Neural cell (in vitro differentiated cells): ENCODE results near the gene LENG9. TPM values are rescaled to one million over a fixed set of nuclear protein-coding genes. Genes with fewer than 3 reads are reported as not detected.

Experiments used
- H2AFZ ChIP-seq: fragments of 200-600, 300-800 bp; sonication (generic), shearing (Covaris generic); 2 replicates; pipeline ENCODE4 v1.6.0; 2014; ENCODE audit warnings: low read depth, mild to moderate bottlenecking, antibody characterized with exemption, low read length, moderate library complexity
- H3F3A ChIP-seq: fragments of 200-600 bp; shearing (Covaris generic); 2 replicates; pipeline ENCODE4 v1.6.1; 2016; ENCODE audit warnings: mild to moderate bottlenecking, moderate library complexity, mixed read lengths, antibody characterized with exemption, low read length; ENCODE audit not compliant: insufficient read depth, poor library complexity, severe bottlenecking
- H3K27ac ChIP-seq: fragments of 200-600, 300-800 bp; sonication (generic), shearing (Covaris generic); 2 replicates; pipeline ENCODE4 v1.5.1; 2014; ENCODE audit warnings: mild to moderate bottlenecking, low read length, moderate library complexity
- H3K27me3 ChIP-seq: fragments of 300-800, 200-600 bp; sonication (generic), shearing (Covaris generic); 2 replicates; pipeline ENCODE4 v1.6.0; 2014; ENCODE audit warnings: mild to moderate bottlenecking, low read depth, low read length, moderate library complexity; ENCODE audit not compliant: insufficient read depth
- H3K36me3 ChIP-seq: fragments of 300-800, 200-600 bp; sonication (generic), shearing (Covaris generic); 2 replicates; pipeline ENCODE4 v1.5.1; 2014; ENCODE audit warnings: mild to moderate bottlenecking, antibody characterized with exemption, low read length, moderate library complexity; ENCODE audit not compliant: insufficient read depth
- H3K4me2 ChIP-seq: fragments of 300-800, 200-600 bp; sonication (generic), shearing (Covaris generic); 2 replicates; pipeline ENCODE4 v1.6.0; 2014; ENCODE audit warnings: mild to moderate bottlenecking, low read length
- H3K4me3 ChIP-seq: fragments of 300-800, 200-600 bp; sonication (generic), shearing (Covaris generic); 2 replicates; pipeline ENCODE4 v1.5.1; 2014; ENCODE audit warnings: mild to moderate bottlenecking, low read length, moderate library complexity
- H3K79me2 ChIP-seq: fragments of 200-600 bp; shearing (Covaris generic); replicated peaks from 2 replicates; pipeline ENCODE4 v1.6.0; 2014; ENCODE audit warnings: mild to moderate bottlenecking, low read length, moderate library complexity; ENCODE audit not compliant: insufficient read depth
- H3K9ac ChIP-seq: fragments of 300-800, 200-600 bp; sonication (generic), shearing (Covaris generic); 2 replicates; pipeline ENCODE4 v1.6.1; 2016; ENCODE audit warnings: mild to moderate bottlenecking, low read length, mixed read lengths
- H3K9me2 ChIP-seq: fragments of 200-600 bp; shearing (Covaris generic); 2 replicates; pipeline ENCODE4 v1.6.1; 2016; ENCODE audit warnings: mild to moderate bottlenecking, low read length, mixed read lengths; ENCODE audit not compliant: insufficient read depth
- H3K9me3 ChIP-seq: fragments of 200-600, 300-800 bp; sonication (generic), shearing (Covaris generic); 2 replicates; pipeline ENCODE4 v1.6.1; 2016; ENCODE audit warnings: mild to moderate bottlenecking, mixed run types, low read length, moderate library complexity, mixed read lengths
- H4K20me1 ChIP-seq: fragments of 200-600 bp; shearing (Covaris generic); 2 replicates; pipeline ENCODE4 v1.6.1; 2016; ENCODE audit warnings: mild to moderate bottlenecking, mixed run types; ENCODE audit not compliant: insufficient read depth
- EP300 ChIP-seq: fragments of 450-650 bp; conservative IDR thresholded peaks from 2 replicates; pipeline ENCODE4 v1.6.1; 2014; ENCODE audit warnings: antibody characterized with exemption, mild to moderate bottlenecking, moderate library complexity; ENCODE audit not compliant: poor library complexity, severe bottlenecking
- EZH2 ChIP-seq: fragments of 200-600, 300-800 bp; shearing (Covaris generic), sonication (generic); IDR thresholded peaks from 2 replicates; pipeline ENCODE4 v1.6.1; 2014; ENCODE audit warnings: antibody characterized with exemption, low read length, borderline replicate concordance, mild to moderate bottlenecking; ENCODE audit not compliant: insufficient read depth, poor library complexity, severe bottlenecking
- MXI1 ChIP-seq: fragments of 450-650 bp; conservative IDR thresholded peaks from 2 replicates; pipeline ENCODE4 v1.6.1; 2014; ENCODE audit warnings: antibody characterized with exemption, mild to moderate bottlenecking; ENCODE audit not compliant: poor library complexity, severe bottlenecking
- POLR2AphosphoS5 ChIP-seq: IDR thresholded peaks from 2 replicates; pipeline ENCODE4 v1.6.1; 2012
- RAD21 ChIP-seq: fragments of 450-650 bp; conservative IDR thresholded peaks from 2 replicates; pipeline ENCODE4 v1.6.1; 2014; ENCODE audit warnings: antibody characterized with exemption, mild to moderate bottlenecking, moderate library complexity
- SMC3 ChIP-seq: fragments of 450-650 bp; conservative IDR thresholded peaks from 2 replicates; pipeline ENCODE4 v1.6.1; 2014; ENCODE audit warnings: antibody characterized with exemption, mild to moderate bottlenecking, moderate library complexity; ENCODE audit not compliant: poor library complexity
- TAF1 ChIP-seq: IDR thresholded peaks from 2 replicates; pipeline ENCODE4 v1.6.1; 2012; ENCODE audit warnings: low read depth
- polyA plus RNA-seq: library from polyadenylated mRNA; depleted of rRNA; stranded (reverse); fragments of >200 nt; gene quantifications from 2 replicates; pipeline ENCODE4 v1.2.3, GENCODE V29; 2014
- TF ChIP-seq, protein P1 (sequence below): fragments of 450-650 bp; IDR thresholded peaks from 2 replicates; pipeline ENCODE4 v1.5.1; 2014; ENCODE audit warnings: antibody characterized with exemption, mild to moderate bottlenecking, moderate library complexity; ENCODE audit not compliant: poor library complexity, severe bottlenecking
- TF ChIP-seq, protein P2 (sequence below): IDR thresholded peaks from 2 replicates; pipeline ENCODE4 v1.6.1; 2012; ENCODE audit warnings: borderline replicate concordance

LENG9 gene
- polyA plus RNA-seq, 1 donor from 2014 or later: 0.58 TPM

DNA sequence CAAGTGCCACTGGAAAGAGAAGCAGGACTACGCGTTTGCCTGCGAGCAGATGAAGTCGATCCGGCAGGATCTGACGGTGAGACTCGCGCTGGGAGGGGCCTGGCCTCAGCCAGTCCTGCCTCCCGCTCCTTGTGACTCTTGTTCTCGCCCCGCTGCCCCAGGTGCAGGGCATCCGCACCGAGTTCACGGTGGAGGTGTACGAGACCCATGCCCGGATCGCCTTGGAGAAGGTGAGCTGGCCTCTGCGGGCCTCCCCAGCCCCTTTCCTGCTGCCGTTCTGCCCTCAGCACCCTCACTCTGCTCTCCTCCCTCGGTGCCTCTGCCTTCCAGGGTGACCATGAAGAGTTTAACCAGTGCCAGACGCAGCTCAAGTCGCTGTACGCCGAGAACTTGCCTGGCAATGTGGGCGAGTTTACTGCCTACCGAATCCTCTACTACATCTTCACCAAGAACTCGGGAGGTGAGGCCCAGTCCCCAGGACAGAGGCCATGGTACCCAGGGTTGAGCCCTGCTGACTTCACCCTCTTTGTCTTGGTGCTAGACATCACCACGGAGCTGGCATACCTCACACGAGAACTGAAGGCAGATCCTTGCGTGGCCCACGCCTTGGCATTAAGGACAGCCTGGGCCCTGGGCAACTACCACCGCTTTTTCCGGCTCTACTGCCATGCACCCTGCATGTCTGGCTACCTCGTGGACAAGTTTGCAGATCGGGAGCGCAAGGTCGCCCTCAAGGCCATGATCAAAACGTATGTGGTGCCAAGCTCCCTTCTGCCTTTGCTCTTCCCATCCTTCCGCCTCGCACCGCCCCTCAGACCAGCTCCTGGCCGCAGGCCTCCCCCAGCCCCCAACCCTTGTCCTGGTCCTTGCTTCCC, 5.6 kb downstream of the LENG9 start:
- H4K20me1 ChIP-seq: no peaks in the 10 kb centered on the region
- H3K9ac ChIP-seq: no peak overlapping the region
- H3K36me3 ChIP-seq: peaks cover 10% of the 10 kb centered on the region
- no peak overlapping the region for H3K27ac ChIP-seq
- no peak overlapping the region for H3K4me3 ChIP-seq
- no peaks in the 10 kb centered on the region for H3F3A ChIP-seq
- H3K4me2 ChIP-seq: no peak overlapping the region
- no peaks in the 10 kb centered on the region for H3K9me2 ChIP-seq
- H3K27me3 ChIP-seq: no peaks in the 10 kb centered on the region
- H3K9me3 ChIP-seq: no peaks in the 10 kb centered on the region
- TF ChIP-seq RAD21 (no peak), TAF1 (no peak), SMC3 (no peak), EZH2 (no peak), MXI1 (no peak), POLR2AphosphoS5 (no peak), EP300 (no peak)
- TF ChIP-seq, protein P1, sequence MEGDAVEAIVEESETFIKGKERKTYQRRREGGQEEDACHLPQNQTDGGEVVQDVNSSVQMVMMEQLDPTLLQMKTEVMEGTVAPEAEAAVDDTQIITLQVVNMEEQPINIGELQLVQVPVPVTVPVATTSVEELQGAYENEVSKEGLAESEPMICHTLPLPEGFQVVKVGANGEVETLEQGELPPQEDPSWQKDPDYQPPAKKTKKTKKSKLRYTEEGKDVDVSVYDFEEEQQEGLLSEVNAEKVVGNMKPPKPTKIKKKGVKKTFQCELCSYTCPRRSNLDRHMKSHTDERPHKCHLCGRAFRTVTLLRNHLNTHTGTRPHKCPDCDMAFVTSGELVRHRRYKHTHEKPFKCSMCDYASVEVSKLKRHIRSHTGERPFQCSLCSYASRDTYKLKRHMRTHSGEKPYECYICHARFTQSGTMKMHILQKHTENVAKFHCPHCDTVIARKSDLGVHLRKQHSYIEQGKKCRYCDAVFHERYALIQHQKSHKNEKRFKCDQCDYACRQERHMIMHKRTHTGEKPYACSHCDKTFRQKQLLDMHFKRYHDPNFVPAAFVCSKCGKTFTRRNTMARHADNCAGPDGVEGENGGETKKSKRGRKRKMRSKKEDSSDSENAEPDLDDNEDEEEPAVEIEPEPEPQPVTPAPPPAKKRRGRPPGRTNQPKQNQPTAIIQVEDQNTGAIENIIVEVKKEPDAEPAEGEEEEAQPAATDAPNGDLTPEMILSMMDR: no peak
- TF ChIP-seq, protein P2, sequence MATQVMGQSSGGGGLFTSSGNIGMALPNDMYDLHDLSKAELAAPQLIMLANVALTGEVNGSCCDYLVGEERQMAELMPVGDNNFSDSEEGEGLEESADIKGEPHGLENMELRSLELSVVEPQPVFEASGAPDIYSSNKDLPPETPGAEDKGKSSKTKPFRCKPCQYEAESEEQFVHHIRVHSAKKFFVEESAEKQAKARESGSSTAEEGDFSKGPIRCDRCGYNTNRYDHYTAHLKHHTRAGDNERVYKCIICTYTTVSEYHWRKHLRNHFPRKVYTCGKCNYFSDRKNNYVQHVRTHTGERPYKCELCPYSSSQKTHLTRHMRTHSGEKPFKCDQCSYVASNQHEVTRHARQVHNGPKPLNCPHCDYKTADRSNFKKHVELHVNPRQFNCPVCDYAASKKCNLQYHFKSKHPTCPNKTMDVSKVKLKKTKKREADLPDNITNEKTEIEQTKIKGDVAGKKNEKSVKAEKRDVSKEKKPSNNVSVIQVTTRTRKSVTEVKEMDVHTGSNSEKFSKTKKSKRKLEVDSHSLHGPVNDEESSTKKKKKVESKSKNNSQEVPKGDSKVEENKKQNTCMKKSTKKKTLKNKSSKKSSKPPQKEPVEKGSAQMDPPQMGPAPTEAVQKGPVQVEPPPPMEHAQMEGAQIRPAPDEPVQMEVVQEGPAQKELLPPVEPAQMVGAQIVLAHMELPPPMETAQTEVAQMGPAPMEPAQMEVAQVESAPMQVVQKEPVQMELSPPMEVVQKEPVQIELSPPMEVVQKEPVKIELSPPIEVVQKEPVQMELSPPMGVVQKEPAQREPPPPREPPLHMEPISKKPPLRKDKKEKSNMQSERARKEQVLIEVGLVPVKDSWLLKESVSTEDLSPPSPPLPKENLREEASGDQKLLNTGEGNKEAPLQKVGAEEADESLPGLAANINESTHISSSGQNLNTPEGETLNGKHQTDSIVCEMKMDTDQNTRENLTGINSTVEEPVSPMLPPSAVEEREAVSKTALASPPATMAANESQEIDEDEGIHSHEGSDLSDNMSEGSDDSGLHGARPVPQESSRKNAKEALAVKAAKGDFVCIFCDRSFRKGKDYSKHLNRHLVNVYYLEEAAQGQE: no peak
- H3K79me2 ChIP-seq: no peaks in the 10 kb centered on the region
- no peak overlapping the region for H2AFZ ChIP-seq

DNA sequence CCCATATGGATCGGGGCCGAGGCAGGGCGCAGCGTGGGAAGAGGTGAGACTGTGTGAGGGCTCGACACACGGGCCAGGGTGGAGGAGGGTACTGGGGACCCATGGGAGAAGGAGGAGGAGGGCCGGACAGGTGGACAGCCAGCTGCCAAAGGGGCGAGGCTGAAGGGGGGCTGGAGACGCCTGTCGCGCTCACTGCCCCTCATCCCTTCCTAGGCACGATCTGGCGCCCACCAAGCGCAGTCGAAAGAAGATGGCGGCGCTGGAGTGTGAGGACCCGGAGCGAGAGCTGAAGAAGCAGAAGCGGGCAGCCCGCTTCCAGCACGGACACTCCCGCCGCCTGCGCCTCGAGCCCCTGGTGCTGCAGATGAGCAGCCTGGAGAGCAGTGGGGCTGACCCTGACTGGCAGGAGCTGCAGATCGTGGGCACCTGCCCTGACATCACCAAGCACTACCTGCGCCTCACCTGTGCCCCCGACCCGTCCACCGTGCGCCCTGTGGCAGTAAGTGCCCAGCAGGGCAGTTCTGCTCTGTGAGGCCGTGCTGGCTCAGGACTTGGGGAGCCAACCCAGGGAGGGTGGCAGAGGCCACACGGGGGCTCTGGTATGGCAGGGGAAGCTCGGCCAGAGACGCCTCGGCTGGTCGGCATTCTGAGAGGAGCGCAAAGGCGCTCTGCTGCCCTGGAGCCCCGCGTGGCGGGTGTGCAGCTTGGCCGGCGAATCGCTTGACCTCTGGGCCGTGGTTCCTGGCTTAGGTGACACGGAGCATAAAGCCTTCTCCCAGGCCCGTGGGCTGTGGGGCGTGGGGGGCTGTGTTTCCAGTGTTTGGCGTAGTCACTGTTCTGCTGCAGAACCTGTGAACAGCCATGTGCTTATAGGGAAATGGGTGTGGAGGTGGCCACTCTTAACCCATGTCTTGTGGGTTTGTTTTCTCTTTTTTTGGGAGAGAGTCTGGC, 6.9 kb downstream of the LENG9 start:
- Histone ChIP-seq H3K79me2 (peaks cover 5% of the 10 kb centered on the region), H3K4me2 (no peak overlapping the region), H3K9me2 (no peaks in the 10 kb centered on the region), H3K9me3 (no peaks in the 10 kb centered on the region), H3K4me3 (no peak overlapping the region), H4K20me1 (peaks cover 3% of the 10 kb centered on the region), H2AFZ (no peak overlapping the region), H3F3A (no peaks in the 10 kb centered on the region), H3K27ac (no peak overlapping the region), H3K9ac (no peak overlapping the region), H3K27me3 (no peaks in the 10 kb centered on the region), H3K36me3 (peaks cover 10% of the 10 kb centered on the region)
- TF ChIP-seq SMC3: no peak
- no peak for TF ChIP-seq TAF1
- TF ChIP-seq, protein P2: no peak
- no peak for TF ChIP-seq RAD21
- no peak for TF ChIP-seq EP300
- TF ChIP-seq, protein P1: no peak
- TF ChIP-seq EZH2: no peak
